Neuronal stem cell (in vitro differentiated cells): ENCODE data around the gene SPEF2.

Source experiments
- DNase-seq: peaks from one replicate; pipeline ENCODE4 v3.0.0-alpha.2; 2013; ENCODE audit warnings: low spot score
- H2AFZ ChIP-seq: one replicate; pipeline ENCODE4 v1.6.1; 2013; ENCODE audit warnings: mild to moderate bottlenecking, low read length, inconsistent platforms
- H2AK5ac ChIP-seq: 2 replicates; pipeline ENCODE4 v1.6.1; 2013; ENCODE audit warnings: low read depth, mild to moderate bottlenecking, inconsistent platforms, low read length, moderate library complexity, mixed read lengths
- H2BK120ac ChIP-seq: 2 replicates; pipeline ENCODE4 v1.6.1; 2013; ENCODE audit warnings: low read depth, mild to moderate bottlenecking, inconsistent platforms, low read length, moderate library complexity, mixed read lengths
- H2BK12ac ChIP-seq: one replicate; pipeline ENCODE4 v1.6.1; 2013; ENCODE audit warnings: low read length, inconsistent platforms
- H2BK15ac ChIP-seq: 2 replicates; pipeline ENCODE4 v1.6.1; 2013; ENCODE audit warnings: mild to moderate bottlenecking, low read length, inconsistent platforms, mixed read lengths
- H2BK5ac ChIP-seq: one replicate; pipeline ENCODE4 v1.6.1; 2013; ENCODE audit warnings: inconsistent platforms, mild to moderate bottlenecking, low read length, moderate library complexity
- H3K14ac ChIP-seq: one replicate; pipeline ENCODE4 v1.6.1; 2013; ENCODE audit warnings: low read length, inconsistent platforms
- H3K18ac ChIP-seq: 2 replicates; pipeline ENCODE4 v1.6.1; 2013; ENCODE audit warnings: low read length, inconsistent platforms
- H3K23ac ChIP-seq: 2 replicates; pipeline ENCODE4 v1.6.1; 2013; ENCODE audit warnings: low read depth, mild to moderate bottlenecking, mixed read lengths, low read length, inconsistent platforms; ENCODE audit not compliant: poor library complexity
- H3K27ac ChIP-seq: replicated peaks from 3 replicates; pipeline ENCODE4 v1.5.1; 2013; ENCODE audit warnings: low read length, inconsistent platforms
- H3K27me3 ChIP-seq, 3 experiments: 2 replicates each; pipeline ENCODE4 v1.6.1; 2013; ENCODE audit warnings: low read length in 3 of 3, mild to moderate bottlenecking in 2 of 3, inconsistent platforms in 1 of 3, low read depth in 1 of 3, mixed read lengths in 1 of 3, moderate library complexity in 1 of 3; ENCODE audit not compliant: control insufficient read depth in 3 of 3, insufficient read depth in 3 of 3
- H3K36me3 ChIP-seq, 2 donors: replicated peaks in 1 of 2; 2 replicates each; pipeline ENCODE4 v1.6.1; 2013; ENCODE audit warnings: low read length in 2 of 2; ENCODE audit not compliant: control insufficient read depth in 2 of 2, insufficient read depth in 2 of 2
- H3K4ac ChIP-seq: 2 replicates; pipeline ENCODE4 v1.6.1; 2013; ENCODE audit warnings: inconsistent platforms, mild to moderate bottlenecking, low read length, moderate library complexity
- H3K4me1 ChIP-seq, 2 donors: 1 replicate in 1 of 2; 2 replicates in 1 of 2; pipeline ENCODE4 v1.6.1; 2013; ENCODE audit warnings: low read length in 2 of 2, low read depth in 1 of 2; ENCODE audit not compliant: control insufficient read depth in 2 of 2, insufficient read depth in 1 of 2
- H3K4me2 ChIP-seq: one replicate; pipeline ENCODE4 v1.6.1; 2013; ENCODE audit warnings: mild to moderate bottlenecking, low read length, inconsistent platforms; ENCODE audit not compliant: insufficient read depth, poor library complexity, severe bottlenecking
- H3K4me3 ChIP-seq, 2 donors: 2 replicates each; pipeline ENCODE4 v1.5.1; 2013; ENCODE audit warnings: low read length in 2 of 2, mild to moderate bottlenecking in 2 of 2, inconsistent platforms in 1 of 2, moderate library complexity in 1 of 2
- H3K79me1 ChIP-seq: one replicate; pipeline ENCODE4 v1.6.1; 2013; ENCODE audit warnings: low read depth, mild to moderate bottlenecking, inconsistent platforms, low read length, moderate library complexity
- H3K9ac ChIP-seq: one replicate; pipeline ENCODE4 v1.6.1; 2013; ENCODE audit warnings: mild to moderate bottlenecking, low read depth, low read length, inconsistent platforms; ENCODE audit not compliant: poor library complexity
- H3K9me3 ChIP-seq, 2 donors: replicated peaks in 1 of 2; 2 replicates each; pipeline versions ENCODE3 to v1.6.1; 2013; ENCODE audit warnings: low read length in 2 of 2, mild to moderate bottlenecking in 2 of 2, inconsistent platforms in 1 of 2, low read depth in 1 of 2, mixed read lengths in 1 of 2, moderate library complexity in 1 of 2; ENCODE audit not compliant: control insufficient read depth in 2 of 2, insufficient read depth in 1 of 2
- H4K8ac ChIP-seq: one replicate; pipeline ENCODE4 v1.6.1; 2013; ENCODE audit warnings: low read depth, mild to moderate bottlenecking, inconsistent platforms, low read length, moderate library complexity
- H4K91ac ChIP-seq: one replicate; pipeline ENCODE4 v1.6.1; 2013; ENCODE audit warnings: low read length, low read depth, mild to moderate bottlenecking, inconsistent platforms; ENCODE audit not compliant: poor library complexity
- whole genome bisulfite sequencing, 2 donors: extraction: QIAGEN DNeasy Blood & Tissue Kit; methylation state at CpG; one replicate each; pipeline ENCODE4 v1.1.7; 2013; ENCODE audit warnings: missing lambda C conversion rate in 2 of 2, mixed read lengths in 1 of 2; ENCODE audit not compliant: insufficient read length in 2 of 2, insufficient replicate concordance in 1 of 2; ENCODE audit errors: extremely low coverage in 2 of 2; 5-methylcytosine and 5-hydroxymethylcytosine counted together

The SPEF2 gene

GRCh38 chr5:35741126-35741716 is 123.6 kb downstream of the SPEF2 start:
- no peaks in the 10 kb centered on the region for H3K9me3 ChIP-seq

GRCh38 chr5:35741971-35742370 is 124.3 kb downstream of the SPEF2 start:
- WGBS, 2 donors: no CpG with 5 or more reads among the region's 1 CpG
- H3K27me3 ChIP-seq: no peaks in the 10 kb centered on the region

More at GRCh38 chr5:35741126-35741716, 123.6 kb downstream of the SPEF2 start:
- H3K23ac ChIP-seq: no peak overlapping the region
- no peaks in the 10 kb centered on the region for H3K79me1 ChIP-seq
- no peak overlapping the region for H4K91ac ChIP-seq
- no CpG with 5 or more reads among the region's 5 CpGs for WGBS, 2 donors
- H3K9ac ChIP-seq: no peak overlapping the region
- no peak overlapping the region for H2AFZ ChIP-seq
- H3K4ac ChIP-seq: no peak overlapping the region
- no peak overlapping the region for H3K4me3 ChIP-seq
- H4K8ac ChIP-seq: no peak overlapping the region
- no peaks in the 10 kb centered on the region for H3K27me3 ChIP-seq
- H2BK15ac ChIP-seq: no peak overlapping the region
- DNase-seq: no peak
- no peaks in the 10 kb centered on the region for H3K36me3 ChIP-seq
- no peak overlapping the region for H3K18ac ChIP-seq
- no peak overlapping the region for H2BK5ac ChIP-seq
- H3K14ac ChIP-seq: no peak overlapping the region
- H2AK5ac ChIP-seq: no peak overlapping the region
- H3K4me2 ChIP-seq: no peak overlapping the region
- H3K27ac ChIP-seq: no peak overlapping the region
- no peak overlapping the region for H2BK120ac ChIP-seq
- no peak overlapping the region for H2BK12ac ChIP-seq
- no peaks in the 10 kb centered on the region for H3K4me1 ChIP-seq

GRCh38 chr5:35743644-35744043 is 126.0 kb downstream of the SPEF2 start:
- Histone ChIP-seq H2AK5ac (no peak overlapping the region), H4K91ac (no peak overlapping the region), H2AFZ (no peak overlapping the region), H4K8ac (no peak overlapping the region), H3K4me1 (no peaks in the 10 kb centered on the region), H3K23ac (no peak overlapping the region), H3K4me3 (no peak overlapping the region), H2BK12ac (no peak overlapping the region), H3K18ac (no peak overlapping the region), H3K4me2 (no peak overlapping the region), H3K14ac (no peak overlapping the region), H2BK5ac (no peak overlapping the region), H2BK120ac (no peak overlapping the region), H3K9me3 (no peaks in the 10 kb centered on the region), H3K36me3 (no peaks in the 10 kb centered on the region), H3K79me1 (no peaks in the 10 kb centered on the region), H3K27me3 (no peaks in the 10 kb centered on the region), H3K4ac (no peak overlapping the region), H2BK15ac (no peak overlapping the region), H3K9ac (no peak overlapping the region), H3K27ac (no peak overlapping the region)
- DNase-seq: no peak

More at GRCh38 chr5:35741971-35742370, 124.3 kb downstream of the SPEF2 start:
- Histone ChIP-seq H3K23ac (no peak overlapping the region), H2BK5ac (no peak overlapping the region), H4K91ac (no peak overlapping the region), H3K27ac (no peak overlapping the region), H3K14ac (no peak overlapping the region), H3K18ac (no peak overlapping the region), H3K4me3 (no peak overlapping the region), H3K9me3 (no peaks in the 10 kb centered on the region), H3K79me1 (no peaks in the 10 kb centered on the region), H3K9ac (no peak overlapping the region), H2BK120ac (no peak overlapping the region), H4K8ac (no peak overlapping the region), H2AK5ac (no peak overlapping the region), H3K4me1 (no peaks in the 10 kb centered on the region), H3K36me3 (no peaks in the 10 kb centered on the region), H2AFZ (no peak overlapping the region), H2BK15ac (no peak overlapping the region), H2BK12ac (no peak overlapping the region), H3K4ac (no peak overlapping the region), H3K4me2 (no peak overlapping the region)
- DNase-seq: no peak

- no CpG with 5 or more reads among the region's 8 CpGs for WGBS, 2 donors
- Histone ChIP-seq H2BK120ac (no peak overlapping the region), H3K18ac (peak overlapping the region; percentile 28), H2AK5ac (no peak overlapping the region), H3K79me1 (no peaks in the 10 kb centered on the region), H2BK12ac (no peak overlapping the region), H3K14ac (no peak overlapping the region), H2AFZ (no peak overlapping the region), H3K4ac (no peak overlapping the region), H3K27me3 (no peaks in the 10 kb centered on the region), H3K4me1 (no peaks in the 10 kb centered on the region), H3K9ac (no peak overlapping the region), H3K27ac (no peak overlapping the region), H3K4me2 (no peak overlapping the region), H3K9me3 (no peaks in the 10 kb centered on the region), H3K4me3 (no peak overlapping the region), H3K36me3 (no peaks in the 10 kb centered on the region), H4K91ac (no peak overlapping the region), H2BK15ac (no peak overlapping the region), H2BK5ac (no peak overlapping the region), H3K23ac (no peak overlapping the region), H4K8ac (no peak overlapping the region)
- DNase-seq: no peak
Measured at GRCh38 chr5:35745193-35745592, 127.5 kb downstream of the SPEF2 start.
